Stomach (tissue), 4 donors: ENCODE results near the gene ADM2.

ENCODE experiments used
- EP300 ChIP-seq: sonication (generic); formaldehyde crosslinking; IDR thresholded peaks from one replicate; pipeline ENCODE4 v1.6.1; 2017; ENCODE audit warnings: antibody characterized with exemption
- POLR2A ChIP-seq, 4 donors: fragments of 450-650 bp; IDR thresholded peaks; one replicate each; pipeline ENCODE4 v1.6.1; 2016; ENCODE audit warnings: antibody characterized with exemption in 4 of 4, control low read depth in 2 of 4, mild to moderate bottlenecking in 1 of 4, moderate library complexity in 1 of 4

DNA sequence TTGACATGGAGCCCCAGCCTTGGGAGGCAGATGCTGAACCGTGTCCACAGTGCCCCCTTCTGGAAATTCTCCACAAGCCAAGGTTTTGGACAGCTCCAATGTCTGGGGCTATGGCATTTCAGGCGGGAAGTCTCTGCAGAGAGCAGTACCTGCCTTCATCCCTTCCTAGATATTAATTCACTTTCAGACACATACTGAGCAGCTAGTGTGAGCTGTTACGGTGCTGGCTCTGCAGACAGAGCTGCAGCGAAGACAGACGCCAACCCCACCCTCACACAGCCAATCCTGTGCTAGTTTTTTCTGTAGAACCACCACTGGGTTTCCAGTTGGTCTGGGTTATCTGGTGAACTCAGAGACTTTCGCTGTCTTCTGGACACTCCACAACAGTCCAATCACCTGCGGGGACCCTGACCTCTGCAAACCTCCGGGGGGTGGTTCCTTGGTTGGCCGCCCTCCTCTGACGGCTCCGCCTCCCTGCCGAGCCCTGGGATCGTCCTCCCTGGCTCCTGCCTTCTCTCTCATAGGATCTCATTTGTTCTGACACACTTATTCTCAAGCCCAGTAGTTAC is 17.1 kb downstream of the ADM2 start:
- TF ChIP-seq EP300 (no peak), POLR2A (IDR thresholded peaks at IDR 0.05) (no peak)
